H9 (cell line): ENCODE data around the gene SET. TPM values are rescaled to one million over a fixed set of nuclear protein-coding genes. Genes with fewer than 3 reads are reported as not detected.
A peak's percentile ranks its signal among the peaks of the same experiment; 100 is the strongest.

ENCODE experiments used
- DNase-seq: peaks from one replicate; pipeline ENCODE4 v3.0.0-alpha.2; 2017
- H2AFZ ChIP-seq: one replicate; pipeline ENCODE4 v1.6.1; 2013; ENCODE audit warnings: mild to moderate bottlenecking, low read length, control low read depth, moderate library complexity
- H2AK5ac ChIP-seq: 2 replicates; pipeline ENCODE4 v1.6.1; 2013; ENCODE audit warnings: low read length, control low read depth, mixed read lengths; ENCODE audit not compliant: insufficient read length
- H2BK120ac ChIP-seq: one replicate; pipeline ENCODE4 v1.6.1; 2013; ENCODE audit warnings: low read depth, mild to moderate bottlenecking, low read length, control low read depth, inconsistent platforms; ENCODE audit not compliant: poor library complexity, severe bottlenecking
- H2BK12ac ChIP-seq: 2 replicates; pipeline ENCODE4 v1.6.1; 2013; ENCODE audit warnings: low read length, control low read depth, mixed read lengths, low read depth; ENCODE audit not compliant: insufficient read length
- H2BK15ac ChIP-seq: 2 replicates; pipeline ENCODE4 v1.6.1; 2013; ENCODE audit warnings: low read depth, low read length, control low read depth
- H2BK20ac ChIP-seq: one replicate; pipeline ENCODE4 v1.6.1; 2013; ENCODE audit warnings: low read depth, mild to moderate bottlenecking, low read length, control low read depth, inconsistent platforms; ENCODE audit not compliant: poor library complexity, severe bottlenecking
- H2BK5ac ChIP-seq: 2 replicates; pipeline ENCODE4 v1.6.1; 2013; ENCODE audit warnings: low read length, control low read depth, mixed read lengths; ENCODE audit not compliant: insufficient read length
- H3K14ac ChIP-seq: 2 replicates; pipeline ENCODE4 v1.6.1; 2013; ENCODE audit warnings: low read length, control low read depth; ENCODE audit not compliant: insufficient read depth
- H3K18ac ChIP-seq: 2 replicates; pipeline ENCODE4 v1.6.1; 2013; ENCODE audit warnings: low read depth, mild to moderate bottlenecking, mixed read lengths, low read length, control low read depth; ENCODE audit not compliant: insufficient read length
- H3K23ac ChIP-seq: 2 replicates; pipeline ENCODE4 v1.6.1; 2013; ENCODE audit warnings: low read length, control low read depth, mixed read lengths, low read depth; ENCODE audit not compliant: insufficient read length
- H3K23me2 ChIP-seq: 2 replicates; pipeline ENCODE4 v1.6.1; 2013; ENCODE audit warnings: low read depth, mild to moderate bottlenecking, mixed read lengths, low read length, control low read depth; ENCODE audit not compliant: insufficient read length, poor library complexity, severe bottlenecking
- H3K27ac ChIP-seq: 2 replicates; pipeline ENCODE4 v1.5.1; 2013; ENCODE audit warnings: low read length, control low read depth, mixed read lengths, low read depth; ENCODE audit not compliant: insufficient read length
- H3K27me3 ChIP-seq: 2 replicates; pipeline ENCODE4 v1.6.1; 2013; ENCODE audit warnings: low read length, control low read depth, inconsistent platforms; ENCODE audit not compliant: insufficient read depth
- H3K4ac ChIP-seq: 2 replicates; pipeline ENCODE4 v1.6.1; 2013; ENCODE audit warnings: low read depth, mild to moderate bottlenecking, control low read depth, inconsistent platforms, low read length, moderate library complexity
- H3K4me1 ChIP-seq: 2 replicates; pipeline ENCODE4 v1.6.1; 2013; ENCODE audit warnings: low read length, control low read depth, inconsistent platforms; ENCODE audit not compliant: insufficient read depth
- H3K4me2 ChIP-seq: 2 replicates; pipeline ENCODE4 v1.6.1; 2013; ENCODE audit warnings: low read length, control low read depth, mixed read lengths; ENCODE audit not compliant: insufficient read length, insufficient read depth
- H3K56ac ChIP-seq: 2 replicates; pipeline ENCODE4 v1.6.1; 2013; ENCODE audit warnings: low read depth, mild to moderate bottlenecking, mixed read lengths, low read length, control low read depth; ENCODE audit not compliant: insufficient read length
- H3K79me1 ChIP-seq: 2 replicates; pipeline ENCODE4 v1.6.1; 2013; ENCODE audit warnings: low read depth, mild to moderate bottlenecking, moderate library complexity, low read length, control low read depth, inconsistent platforms; ENCODE audit not compliant: insufficient read depth, poor library complexity, severe bottlenecking
- H3K79me2 ChIP-seq: 2 replicates; pipeline ENCODE4 v1.6.1; 2013; ENCODE audit warnings: low read length, control low read depth, inconsistent platforms; ENCODE audit not compliant: insufficient read depth
- H3K9ac ChIP-seq: 2 replicates; pipeline ENCODE4 v1.6.1; 2013; ENCODE audit warnings: low read length, control low read depth, mixed read lengths; ENCODE audit not compliant: insufficient read length; ENCODE audit errors: extremely low read depth
- H3K9me3 ChIP-seq: one replicate; pipeline ENCODE4 v1.6.1; 2013; ENCODE audit warnings: low read depth, low read length, inconsistent platforms; ENCODE audit not compliant: control insufficient read depth
- H3T11ph ChIP-seq: one replicate; pipeline ENCODE4 v1.6.1; 2013; ENCODE audit warnings: mild to moderate bottlenecking, low read length, control low read depth, inconsistent platforms
- H4K20me1 ChIP-seq: one replicate; pipeline ENCODE4 v1.6.1; 2013; ENCODE audit not compliant: control insufficient read depth, insufficient read length, insufficient read depth
- H4K5ac ChIP-seq: 2 replicates; pipeline ENCODE4 v1.6.1; 2013; ENCODE audit warnings: low read depth, mild to moderate bottlenecking, mixed read lengths, low read length, control low read depth; ENCODE audit not compliant: insufficient read length
- H4K8ac ChIP-seq: replicated peaks from 2 replicates; pipeline ENCODE4 v1.6.1; 2013; ENCODE audit warnings: low read length, control low read depth, mixed read lengths, low read depth; ENCODE audit not compliant: insufficient read length
- H4K91ac ChIP-seq: 2 replicates; pipeline ENCODE4 v1.6.1; 2013; ENCODE audit warnings: low read depth, mild to moderate bottlenecking, moderate library complexity, mixed read lengths, low read length, control low read depth; ENCODE audit not compliant: insufficient read length
- H3K27ac Mint-ChIP-seq, 3 experiments: 2 replicates in 2 of 3; 3 replicates in 1 of 3; pipeline ENCODE4 v1.8.0; 2020 to 2021; ENCODE audit warnings: mixed read lengths in 3 of 3, mild to moderate bottlenecking in 1 of 3, moderate library complexity in 1 of 3
- H3K27me3 Mint-ChIP-seq: 2 replicates; pipeline ENCODE4 v1.8.0; 2021; ENCODE audit warnings: low read depth, mild to moderate bottlenecking, moderate library complexity, mixed read lengths
- H3K36me3 Mint-ChIP-seq, 3 experiments: 2 replicates in 2 of 3; 3 replicates in 1 of 3; pipeline ENCODE4 v1.8.0; 2020 to 2021; ENCODE audit warnings: low read depth in 3 of 3, mixed read lengths in 3 of 3; ENCODE audit not compliant: insufficient read depth in 1 of 3
- H3K4me1 Mint-ChIP-seq, 2 experiments: 2 replicates each; pipeline ENCODE4 v1.8.0; 2020; ENCODE audit warnings: mixed read lengths in 2 of 2
- H3K4me3 Mint-ChIP-seq, 2 experiments: 2 replicates in 1 of 2; 3 replicates in 1 of 2; pipeline ENCODE4 v1.8.0; 2020 to 2021; ENCODE audit warnings: mild to moderate bottlenecking in 2 of 2, mixed read lengths in 2 of 2, moderate library complexity in 1 of 2
- H3K9me3 Mint-ChIP-seq, 2 experiments: 2 replicates in 1 of 2; 3 replicates in 1 of 2; pipeline ENCODE4 v1.8.0; 2020; ENCODE audit warnings: mild to moderate bottlenecking in 2 of 2, mixed read lengths in 2 of 2, moderate library complexity in 1 of 2
- CTCF ChIP-seq: fragments of 200-600 bp; sonication (generic); conservative IDR thresholded peaks from 3 replicates; pipeline ENCODE4 v1.8.0; 2021; ENCODE audit warnings: antibody characterized with exemption, mild to moderate bottlenecking
- WGBS: extraction: QIAGEN DNeasy Blood & Tissue Kit; methylation state at CpG from one replicate; pipeline ENCODE4 v1.1.7; 2013; ENCODE audit warnings: missing lambda C conversion rate, low lambda C conversion rate, mixed read lengths; ENCODE audit not compliant: insufficient read length; ENCODE audit errors: extremely low coverage; 5-methylcytosine and 5-hydroxymethylcytosine counted together
- total RNA-seq: library from RNA; stranded (reverse); gene quantifications from 2 replicates; pipeline ENCODE4 v1.2.1, GENCODE V29; 2021

Gene SET
- total RNA-seq, 1 experiment from 2014 or later: 1,148 TPM

DNA sequence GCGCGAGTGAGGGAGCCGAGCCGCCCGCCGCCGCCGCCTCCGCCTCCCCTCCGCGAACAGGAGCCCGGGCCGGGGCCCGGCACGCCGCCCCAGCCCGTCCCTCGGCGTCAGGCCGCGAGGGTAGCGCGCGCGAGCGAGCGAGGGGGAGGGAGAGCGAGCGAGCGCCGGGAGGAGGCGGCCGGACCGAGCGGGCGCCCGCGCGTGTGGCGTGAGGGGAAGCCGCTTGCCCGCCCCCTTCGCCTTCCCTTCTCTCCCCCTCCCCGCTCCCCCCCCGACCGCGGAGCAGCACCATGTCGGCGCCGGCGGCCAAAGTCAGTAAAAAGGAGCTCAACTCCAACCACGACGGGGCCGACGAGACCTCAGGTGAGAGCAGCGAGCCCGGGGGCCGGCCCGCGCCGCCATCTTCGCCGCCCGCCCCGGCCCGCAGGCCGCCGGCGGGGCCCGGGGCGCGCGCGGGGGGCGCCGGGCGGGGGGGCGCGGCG, 312 bp downstream of the SET start:
- Histone ChIP-seq H3K9ac (peak overlapping the region; percentile 60), H4K5ac (no peak overlapping the region), H2BK15ac (no peak overlapping the region), H3K23ac (no peak overlapping the region), H2BK5ac (no peak overlapping the region), H3K14ac (no peak overlapping the region), H2AFZ (no peak overlapping the region), H3K79me1 (no peaks in the 10 kb centered on the region), H2BK120ac (no peak overlapping the region), H3K79me2 (peaks cover 40% of the 10 kb centered on the region), H4K20me1 (no peaks in the 10 kb centered on the region), H3K27ac (no peak overlapping the region), H3K56ac (no peak overlapping the region), H2AK5ac (no peak overlapping the region), H3K23me2 (peaks cover 18% of the 10 kb centered on the region), H3K4me1 (peaks cover 4% of the 10 kb centered on the region; the same call in 1 of the 2 replicates), H2BK12ac (no peak overlapping the region), H3T11ph (no peak overlapping the region), H3K27me3 (no peaks in the 10 kb centered on the region), H3K4ac (no peak overlapping the region), H4K91ac (no peak overlapping the region), H3K4me2 (no peak overlapping the region), H2BK20ac (no peak overlapping the region), H4K8ac (no peak overlapping the region), H3K9me3 (no peaks in the 10 kb centered on the region), H3K18ac (no peak overlapping the region)
- Mint-ChIP-seq H3K27ac (no peak overlapping the region), H3K9me3 (peaks cover 3 to 5% of the 10 kb centered on the region in 2 experiments; a peak in 3 of 5 replicates), H3K4me3 (peak overlapping the region; percentile 60 to 76), H3K4me1 (peaks cover 48 to 56% of the 10 kb centered on the region in 2 experiments), H3K27me3 (no peaks in the 10 kb centered on the region), H3K36me3 (peaks cover 59 to 73% (median 61%) of the 10 kb centered on the region in 3 experiments)
- peak; percentile 33 for DNase-seq
- WGBS: no CpG with 5 or more reads among the region's 80 CpGs
- no peak for TF ChIP-seq CTCF
